HEK293 (cell line): ENCODE data around the gene TEX30.
A peak's percentile ranks its signal among the peaks of the same experiment; 100 is the strongest.

Experiments used
- CTCF ChIP-seq: fragments of 450-650 bp; formaldehyde crosslinking; IDR thresholded peaks from 2 replicates; pipeline ENCODE4 v1.5.1; 2016; ENCODE audit warnings: missing biosample characterization, missing genetic modification characterization
- HOXA7 ChIP-seq: sonication (generic); formaldehyde crosslinking; IDR thresholded peaks from 2 replicates; pipeline ENCODE4 v1.8.1; 2022; ENCODE audit warnings: missing genetic modification reagents, borderline replicate concordance
- KLF16 ChIP-seq: fragments of 450-650 bp; formaldehyde crosslinking; IDR thresholded peaks from 2 replicates; pipeline ENCODE4 v1.5.1; 2017; ENCODE audit warnings: missing biosample characterization, missing genetic modification characterization
- REST ChIP-seq: fragments of 450-650 bp; formaldehyde crosslinking; IDR thresholded peaks from 2 replicates; pipeline ENCODE4 v1.5.1; 2016; ENCODE audit warnings: missing biosample characterization, missing genetic modification characterization
- SETDB1 ChIP-seq: IDR thresholded peaks from one replicate; pipeline ENCODE4 v1.6.1; 2017; ENCODE audit warnings: mild to moderate bottlenecking, low read length, moderate library complexity, mixed read lengths; ENCODE audit not compliant: insufficient read length
- ZFP37 ChIP-seq: fragments of 450-650 bp; formaldehyde crosslinking; IDR thresholded peaks from 2 replicates; pipeline ENCODE4 v1.5.1; 2016; ENCODE audit warnings: missing biosample characterization, missing genetic modification characterization
- ZNF10 ChIP-seq: fragments of 450-650 bp; formaldehyde crosslinking; IDR thresholded peaks from 2 replicates; pipeline ENCODE4 v1.5.1; 2017; ENCODE audit warnings: missing biosample characterization, missing genetic modification characterization
- ZNF121 ChIP-seq: fragments of 450-650 bp; formaldehyde crosslinking; IDR thresholded peaks from 2 replicates; pipeline ENCODE4 v1.5.1; 2016; ENCODE audit warnings: missing biosample characterization, missing genetic modification characterization
- ZNF140 ChIP-seq: fragments of 450-650 bp; formaldehyde crosslinking; IDR thresholded peaks from 2 replicates; pipeline ENCODE4 v1.5.1; 2016; ENCODE audit warnings: missing biosample characterization, missing genetic modification characterization
- ZNF274 ChIP-seq, 2 experiments: fragments of 200-500 bp in 1 of 2; fragments of 450-650 bp in 1 of 2; sonication (Bioruptor generic) in 1 of 2; formaldehyde crosslinking in 1 of 2; IDR thresholded peaks; 2 replicates each; pipeline versions ENCODE4 v1.5.1 to v1.6.1; 2014 to 2016; ENCODE audit warnings: borderline replicate concordance in 1 of 2, inconsistent platforms in 1 of 2, low read length in 1 of 2, missing biosample characterization in 1 of 2, missing genetic modification characterization in 1 of 2
- ZNF292 ChIP-seq: fragments of 450-650 bp; formaldehyde crosslinking; IDR thresholded peaks from 2 replicates; pipeline ENCODE4 v1.5.1; 2016; ENCODE audit warnings: low read depth, missing biosample characterization, missing genetic modification characterization, borderline replicate concordance
- ZNF639 ChIP-seq: fragments of 450-650 bp; formaldehyde crosslinking; IDR thresholded peaks from 2 replicates; pipeline ENCODE4 v1.5.1; 2016; ENCODE audit warnings: missing biosample characterization, missing genetic modification characterization
- ZNF658 ChIP-seq: fragments of 450-650 bp; formaldehyde crosslinking; IDR thresholded peaks from 2 replicates; pipeline ENCODE4; 2016; ENCODE audit warnings: missing biosample characterization, missing genetic modification characterization

GRCh38 chr13:102799426-102800144, 26.0 kb upstream of the TEX30 start:
- TF ChIP-seq ZNF121 (no peak), ZNF10 (tag by site-specific recombination) (no peak), KLF16 (tag by site-specific recombination) (no peak), ZNF658 (no peak), ZNF140 (no peak), CTCF (tag by site-specific recombination) (no peak), HOXA7 (CRISPR knock-in tag) (no peak), ZNF292 (no peak), ZNF639 (tag by site-specific recombination) (no peak), ZFP37 (tag by site-specific recombination) (peak; percentile 37; the same call in 1 of the 2 replicates), ZNF274 (IDR thresholded peaks at IDR 0.05; ENCODE audit: low read length) (no peak), ZNF274 (tag by site-specific recombination; IDR thresholded peaks at IDR 0.05; ENCODE audit: borderline replicate concordance) (no peak), SETDB1 (no peak), REST (tag by site-specific recombination) (no peak)
